ENCODE measurements around the gene XIRP2. TPM values are rescaled to one million over a fixed set of nuclear protein-coding genes. Genes with fewer than 3 reads are reported as not detected.

The XIRP2 gene
- polyA plus RNA-seq, 2 of the 4 experiments (the other 2 are of a cell fraction), result not detected

- ATAC-seq (no peak), DNase-seq (ENCODE audit: low read depth in 1 of 2, low spot score in 1 of 2) (no peak), FAIRE-seq (no peak)
- Histone ChIP-seq H3K4me1 (no peaks in the 10 kb centered on the region), H3K4me3 (no peak overlapping the region), H3K9me3 (no peaks in the 10 kb centered on the region), H3K4me2 (no peak overlapping the region), H3K27ac (no peak overlapping the region)
- WGBS (ENCODE audit: missing lambda C conversion rate), result 0% methylated on average over 1 of the region's 1 CpG
- TF ChIP-seq RCOR1 (IDR thresholded peaks at IDR 0.05; ENCODE audit: low read depth, low read length) (no peak), ZNF302 (CRISPR knock-in tag; IDR thresholded peaks at IDR 0.05) (no peak), EHF (CRISPR knock-in tag; IDR thresholded peaks at IDR 0.05) (no peak), EP300 (IDR thresholded peaks at IDR 0.05) (no peak), HES2 (IDR thresholded peaks at IDR 0.05) (no peak), RFX5 (IDR thresholded peaks at IDR 0.05) (no peak), SREBF2 (IDR thresholded peaks at IDR 0.05) (no peak), POLR2A (IDR thresholded peaks at IDR 0.05; ENCODE audit: low read length) (no peak), NPAS2 (CRISPR knock-in tag; IDR thresholded peaks at IDR 0.05; ENCODE audit: borderline replicate concordance) (no peak), USF2 (IDR thresholded peaks at IDR 0.05) (no peak), RARB (CRISPR knock-in tag; IDR thresholded peaks at IDR 0.05) (no peak), CBX8 (IDR thresholded peaks at IDR 0.05) (no peak), HEYL (CRISPR knock-in tag; IDR thresholded peaks at IDR 0.05) (no peak), HMGXB4 (CRISPR knock-in tag; IDR thresholded peaks at IDR 0.05; ENCODE audit: borderline replicate concordance) (no peak), CHD4 (IDR thresholded peaks at IDR 0.05; ENCODE audit: borderline replicate concordance) (no peak), NFE2L2 (conservative IDR thresholded peaks at IDR 0.05; ENCODE audit: low read length) (no peak), PHF8 (IDR thresholded peaks at IDR 0.05; ENCODE audit: borderline replicate concordance, low read depth) (no peak)
- ChIA-PET POLR2A (no interaction called here), CTCF (no interaction called here)
Measured at GRCh38 chr2:167157523-167157922, 269.2 kb downstream of the XIRP2 start.

GRCh38 chr2:167177196-167177595, 288.9 kb downstream of the XIRP2 start:
- FAIRE-seq, result no peak
- POLR2A ChIA-PET, result no interaction called here
- ATAC-seq, result no peak
- Histone ChIP-seq H3K9me3 (no peaks in the 10 kb centered on the region), H3K4me1 (no peaks in the 10 kb centered on the region), H3K4me3 (no peak overlapping the region), H3K4me2 (no peak overlapping the region), H3K27ac (no peak overlapping the region)
- DNase-seq (ENCODE audit: low read depth in 1 of 2, low spot score in 1 of 2), result no peak
- TF ChIP-seq RFX5 (IDR thresholded peaks at IDR 0.05), result no peak
- no peak for TF ChIP-seq POLR2A (IDR thresholded peaks at IDR 0.05; ENCODE audit: low read length)
- no peak for TF ChIP-seq SMC3 (IDR thresholded peaks at IDR 0.05)
- no peak for TF ChIP-seq ZNF302 (CRISPR knock-in tag; IDR thresholded peaks at IDR 0.05)
- no peak for TF ChIP-seq ZSCAN20 (CRISPR knock-in tag; IDR thresholded peaks at IDR 0.05)
- no peak for TF ChIP-seq HOXA7 (CRISPR knock-in tag; IDR thresholded peaks at IDR 0.05)
- TF ChIP-seq RAD21 (conservative IDR thresholded peaks at IDR 0.05 in 1 of 2, IDR thresholded peaks at IDR 0.05 in 1 of 2), result no peak
- no peak for TF ChIP-seq RARB (CRISPR knock-in tag; IDR thresholded peaks at IDR 0.05)
- TF ChIP-seq HOXB13 (CRISPR knock-in tag; IDR thresholded peaks at IDR 0.05; ENCODE audit: low read depth), result no peak
- no peak for TF ChIP-seq MAX (IDR thresholded peaks at IDR 0.05)
- no peak for TF ChIP-seq ZC3H11A (IDR thresholded peaks at IDR 0.05)
- TF ChIP-seq TFCP2L1 (CRISPR knock-in tag; IDR thresholded peaks at IDR 0.05), result no peak
- TF ChIP-seq EHF (CRISPR knock-in tag; IDR thresholded peaks at IDR 0.05), result no peak
- TF ChIP-seq CBX2 (IDR thresholded peaks at IDR 0.05; ENCODE audit: borderline replicate concordance, low read depth), result no peak
- TF ChIP-seq NFE2L2 (conservative IDR thresholded peaks at IDR 0.05; ENCODE audit: low read length), result no peak
- no peak for TF ChIP-seq PBX3 (IDR thresholded peaks at IDR 0.05)
- TF ChIP-seq JUN (IDR thresholded peaks at IDR 0.05), result no peak
- CTCF ChIA-PET, result no interaction called here
